ENCODE results near the gene PTPRF.
"Not testable (repeated sequence)": the region's sequence is repeated elsewhere in the genome, so short reads cannot be mapped to it uniquely, and the experiment has no call there.

PTPRF gene

GRCh38 chr1:43542527-43543458, 12.1 kb downstream of the PTPRF start:
- H3K27ac ChIP-seq (ENCODE audit: low read depth in 2 of 2, low read length in 2 of 2), result peak overlapping the region; percentile 92 to 97
- H3K4me3 ChIP-seq (ENCODE audit: low read length in 2 of 2), result peak overlapping the region in 1 of 2 donors; percentile 16
- H3K36me3 ChIP-seq (ENCODE audit: control insufficient read depth in 2 of 2, insufficient read depth in 2 of 2, low read length in 2 of 2), result peaks cover 26 to 32% of the 10 kb centered on the region in 2 donors
- H3K9me3 ChIP-seq (ENCODE audit: control insufficient read depth in 2 of 2, low read length in 2 of 2), result no peaks in the 10 kb centered on the region
- peaks cover 73 to 89% of the 10 kb centered on the region in 2 donors for H3K4me1 ChIP-seq (ENCODE audit: control insufficient read depth in 2 of 2, insufficient read depth in 2 of 2, low read length in 2 of 2)
- H3K9ac ChIP-seq (ENCODE audit: low read depth in 1 of 2, low read length in 2 of 2), result peak overlapping the region in 1 of 2 donors; percentile 65
- H3K27me3 ChIP-seq (ENCODE audit: control insufficient read depth in 2 of 2, insufficient read depth in 2 of 2, low read length in 2 of 2), result no peaks in the 10 kb centered on the region

- H3K36me3 ChIP-seq (ENCODE audit: control insufficient read depth in 2 of 2, insufficient read depth in 2 of 2, low read length in 2 of 2), result peaks cover 21 to 28% of the 10 kb centered on the region in 2 donors
- H3K9me3 ChIP-seq (ENCODE audit: control insufficient read depth in 2 of 2, low read length in 2 of 2), result no peaks in the 10 kb centered on the region
- H3K4me3 ChIP-seq (ENCODE audit: low read length in 2 of 2), result peak overlapping the region in 1 of 2 donors; percentile 7
- H3K27me3 ChIP-seq (ENCODE audit: control insufficient read depth in 2 of 2, insufficient read depth in 2 of 2, low read length in 2 of 2), result no peaks in the 10 kb centered on the region
- peaks cover 79 to 89% of the 10 kb centered on the region in 2 donors for H3K4me1 ChIP-seq (ENCODE audit: control insufficient read depth in 2 of 2, insufficient read depth in 2 of 2, low read length in 2 of 2)
- H3K9ac ChIP-seq (ENCODE audit: low read depth in 1 of 2, low read length in 2 of 2), result peak overlapping the region in 1 of 2 donors; percentile 70
- H3K27ac ChIP-seq (ENCODE audit: low read depth in 2 of 2, low read length in 2 of 2), result peak overlapping the region; percentile 92 to 97
Measured at GRCh38 chr1:43543567-43543966, 12.9 kb downstream of the PTPRF start.

- peak overlapping the region; percentile 60 to 70 for H3K9ac ChIP-seq (ENCODE audit: low read depth in 1 of 2, low read length in 2 of 2)
- H3K9me3 ChIP-seq (ENCODE audit: control insufficient read depth in 2 of 2, low read length in 2 of 2), result no peaks in the 10 kb centered on the region
- peaks cover 5 to 16% of the 10 kb centered on the region in 2 donors for H3K36me3 ChIP-seq (ENCODE audit: control insufficient read depth in 2 of 2, insufficient read depth in 2 of 2, low read length in 2 of 2)
- peak overlapping the region; percentile 92 to 97 for H3K27ac ChIP-seq (ENCODE audit: low read depth in 2 of 2, low read length in 2 of 2)
- peak overlapping the region; percentile 32 to 51 for H3K4me3 ChIP-seq (ENCODE audit: low read length in 2 of 2)
- H3K27me3 ChIP-seq (ENCODE audit: control insufficient read depth in 2 of 2, insufficient read depth in 2 of 2, low read length in 2 of 2), result no peaks in the 10 kb centered on the region
- H3K4me1 ChIP-seq (ENCODE audit: control insufficient read depth in 2 of 2, insufficient read depth in 2 of 2, low read length in 2 of 2), result peaks cover 90 to 92% of the 10 kb centered on the region in 2 donors
Measured at GRCh38 chr1:43545339-43545694, 14.6 kb downstream of the PTPRF start.

GRCh38 chr1:43545695-43546387, 15.2 kb downstream of the PTPRF start:
- peaks cover 90 to 93% of the 10 kb centered on the region in 2 donors for H3K4me1 ChIP-seq (ENCODE audit: control insufficient read depth in 2 of 2, insufficient read depth in 2 of 2, low read length in 2 of 2)
- peak overlapping the region; percentile 92 to 97 for H3K27ac ChIP-seq (ENCODE audit: low read depth in 2 of 2, low read length in 2 of 2)
- H3K27me3 ChIP-seq (ENCODE audit: control insufficient read depth in 2 of 2, insufficient read depth in 2 of 2, low read length in 2 of 2), result no peaks in the 10 kb centered on the region
- peaks cover 2 to 13% of the 10 kb centered on the region in 2 donors for H3K36me3 ChIP-seq (ENCODE audit: control insufficient read depth in 2 of 2, insufficient read depth in 2 of 2, low read length in 2 of 2)
- H3K9ac ChIP-seq (ENCODE audit: low read depth in 1 of 2, low read length in 2 of 2), result peak overlapping the region; percentile 60 to 70
- peak overlapping the region; percentile 32 to 51 for H3K4me3 ChIP-seq (ENCODE audit: low read length in 2 of 2)
- no peaks in the 10 kb centered on the region for H3K9me3 ChIP-seq (ENCODE audit: control insufficient read depth in 2 of 2, low read length in 2 of 2)

- Histone ChIP-seq H3K27me3 (ENCODE audit: control insufficient read depth in 2 of 2, insufficient read depth in 2 of 2, low read length in 2 of 2) (no peaks in the 10 kb centered on the region), H3K4me1 (ENCODE audit: control insufficient read depth in 2 of 2, insufficient read depth in 2 of 2, low read length in 2 of 2) (peaks cover 91 to 93% of the 10 kb centered on the region in 2 donors), H3K9ac (ENCODE audit: low read depth in 1 of 2, low read length in 2 of 2) (peak overlapping the region in 1 of 2 donors; percentile 51), H3K27ac (ENCODE audit: low read depth in 2 of 2, low read length in 2 of 2) (peak overlapping the region; percentile 92 to 97), H3K4me3 (ENCODE audit: low read length in 2 of 2) (no peak overlapping the region), H3K36me3 (ENCODE audit: control insufficient read depth in 2 of 2, insufficient read depth in 2 of 2, low read length in 2 of 2) (peaks cover 0 to 13% of the 10 kb centered on the region in 2 donors), H3K9me3 (ENCODE audit: control insufficient read depth in 2 of 2, low read length in 2 of 2) (no peaks in the 10 kb centered on the region)
Measured at GRCh38 chr1:43546388-43547100, 15.9 kb downstream of the PTPRF start.

- Histone ChIP-seq H3K27me3 (ENCODE audit: control insufficient read depth in 2 of 2, insufficient read depth in 2 of 2, low read length in 2 of 2) (no peaks in the 10 kb centered on the region), H3K36me3 (ENCODE audit: control insufficient read depth in 2 of 2, insufficient read depth in 2 of 2, low read length in 2 of 2) (peaks cover 0 to 13% of the 10 kb centered on the region in 2 donors), H3K27ac (ENCODE audit: low read depth in 2 of 2, low read length in 2 of 2) (peak overlapping the region; percentile 97), H3K4me1 (ENCODE audit: control insufficient read depth in 2 of 2, insufficient read depth in 2 of 2, low read length in 2 of 2) (peaks cover 85 to 92% of the 10 kb centered on the region in 2 donors), H3K4me3 (ENCODE audit: low read length in 2 of 2) (no peak overlapping the region), H3K9me3 (ENCODE audit: control insufficient read depth in 2 of 2, low read length in 2 of 2) (no peaks in the 10 kb centered on the region), H3K9ac (ENCODE audit: low read depth in 1 of 2, low read length in 2 of 2) (peak overlapping the region; percentile 6 to 65)
Measured at GRCh38 chr1:43547538-43548072, 16.9 kb downstream of the PTPRF start.

- no peaks in the 10 kb centered on the region for H3K27me3 ChIP-seq (ENCODE audit: control insufficient read depth in 2 of 2, insufficient read depth in 2 of 2, low read length in 2 of 2)
- peak overlapping the region in 1 of 2 donors; percentile 65 for H3K9ac ChIP-seq (ENCODE audit: low read depth in 1 of 2, low read length in 2 of 2)
- peaks cover 85 to 92% of the 10 kb centered on the region in 2 donors for H3K4me1 ChIP-seq (ENCODE audit: control insufficient read depth in 2 of 2, insufficient read depth in 2 of 2, low read length in 2 of 2)
- peaks cover 2 to 19% of the 10 kb centered on the region in 2 donors for H3K36me3 ChIP-seq (ENCODE audit: control insufficient read depth in 2 of 2, insufficient read depth in 2 of 2, low read length in 2 of 2)
- H3K4me3 ChIP-seq (ENCODE audit: low read length in 2 of 2), result no peak overlapping the region
- H3K27ac ChIP-seq (ENCODE audit: low read depth in 2 of 2, low read length in 2 of 2), result peak overlapping the region; percentile 97
- H3K9me3 ChIP-seq (ENCODE audit: control insufficient read depth in 2 of 2, low read length in 2 of 2), result no peaks in the 10 kb centered on the region
Measured at GRCh38 chr1:43548285-43549271, 17.9 kb downstream of the PTPRF start.

- Histone ChIP-seq H3K9ac (ENCODE audit: low read depth in 1 of 2, low read length in 2 of 2) (peak overlapping the region; percentile 24 to 65), H3K4me1 (ENCODE audit: control insufficient read depth in 2 of 2, insufficient read depth in 2 of 2, low read length in 2 of 2) (peaks cover 80 to 84% of the 10 kb centered on the region in 2 donors), H3K27ac (ENCODE audit: low read depth in 2 of 2, low read length in 2 of 2) (peak overlapping the region; percentile 97), H3K36me3 (ENCODE audit: control insufficient read depth in 2 of 2, insufficient read depth in 2 of 2, low read length in 2 of 2) (peaks cover 11 to 26% of the 10 kb centered on the region in 2 donors)
- H3K4me3 ChIP-seq (ENCODE audit: low read length in 2 of 2); H3K9me3 ChIP-seq (ENCODE audit: control insufficient read depth in 2 of 2, low read length in 2 of 2); H3K27me3 ChIP-seq (ENCODE audit: control insufficient read depth in 2 of 2, insufficient read depth in 2 of 2, low read length in 2 of 2): not testable (repeated sequence)
Measured at GRCh38 chr1:43549394-43549793, 18.7 kb downstream of the PTPRF start.

Data from mucosa of rectum (tissue), 2 donors.